HepG2 (cell line): ENCODE results near the gene GOLT1A. TPM values are rescaled to one million over a fixed set of nuclear protein-coding genes. Genes with fewer than 3 reads are reported as not detected.

Experiments used
- CCAR2 ChIP-seq: fragments of 200-400 bp; formaldehyde crosslinking; optimal IDR thresholded peaks from 2 replicates; pipeline ENCODE3; 2018; ENCODE audit warnings: low read depth, mild to moderate bottlenecking, low read length, moderate library complexity
- KDM5A ChIP-seq: fragments of 200-600 bp; sonication (generic); IDR thresholded peaks from 2 replicates; pipeline ENCODE4 v1.7.0; 2018; ENCODE audit warnings: antibody characterized with exemption, mild to moderate bottlenecking, low read length, borderline replicate concordance
- PHF21A ChIP-seq: sonication (generic); formaldehyde crosslinking; IDR thresholded peaks from 2 replicates; pipeline ENCODE4 v1.5.0; 2020; ENCODE audit warnings: mild to moderate bottlenecking, missing genetic modification reagents
- PPARG ChIP-seq: conservative IDR thresholded peaks from 2 replicates; pipeline ENCODE4 v1.6.1; 2016; ENCODE audit warnings: missing biosample characterization, missing genetic modification reagents
- RFX5 ChIP-seq: IDR thresholded peaks from 2 replicates; pipeline ENCODE4 v1.6.1; 2011; ENCODE audit warnings: low read depth, low read length, improper control_type of control experiment
- SMAD1 ChIP-seq: sonication (generic); formaldehyde crosslinking; IDR thresholded peaks from 2 replicates; pipeline ENCODE4 v1.4.0; 2020; ENCODE audit warnings: missing genetic modification reagents, low read depth, mild to moderate bottlenecking, borderline replicate concordance
- TAF1 ChIP-seq: sonication (generic); formaldehyde crosslinking; IDR thresholded peaks from 2 replicates; pipeline ENCODE4 v1.4.0; 2020; ENCODE audit warnings: missing genetic modification reagents
- ZFP82 ChIP-seq: sonication (generic); formaldehyde crosslinking; IDR thresholded peaks from 2 replicates; pipeline ENCODE4 v1.5.1; 2020; ENCODE audit warnings: mild to moderate bottlenecking, missing genetic modification reagents, borderline replicate concordance
- ZNF556 ChIP-seq: sonication (generic); formaldehyde crosslinking; IDR thresholded peaks from 2 replicates; pipeline ENCODE4 v1.4.0; 2020; ENCODE audit warnings: mild to moderate bottlenecking, missing genetic modification reagents, borderline replicate concordance
- ZNF619 ChIP-seq: sonication (generic); formaldehyde crosslinking; IDR thresholded peaks from 2 replicates; pipeline ENCODE4 v1.4.0; 2020; ENCODE audit warnings: mild to moderate bottlenecking, missing genetic modification reagents
- ZNF644 ChIP-seq: IDR thresholded peaks from 2 replicates; pipeline ENCODE4 v1.6.1; 2016; ENCODE audit warnings: low read depth
- polyA plus RNA-seq, 8 experiments: library from polyadenylated mRNA; depleted of rRNA in 3 of 8; stranded (reverse) in 7 of 8; unstranded in 1 of 8; fragments of >200 nt; fragmentation: Illumina TruSeq in 4 of 8; extraction: Trizol in 4 of 8; gene quantifications; 2 replicates each; pipeline versions ENCODE4 v1.2.1 to v1.2.3, GENCODE V29; 2011 to 2016; ENCODE audit warnings: low read depth in 4 of 8, missing spikeins in 1 of 8, mixed read lengths in 1 of 8; ENCODE audit not compliant: insufficient read depth in 1 of 8
- total RNA-seq, 5 experiments: library from RNA; depleted of rRNA; stranded (reverse); fragments of >200 nt; fragmentation: Illumina TruSeq; extraction: Trizol; gene quantifications; 2 replicates each; pipeline ENCODE4 v1.2.3, GENCODE V29; 2016; ENCODE audit warnings: low read depth in 1 of 5
- TF ChIP-seq, protein P1 (sequence below): sonication (generic); formaldehyde crosslinking; IDR thresholded peaks from 2 replicates; pipeline ENCODE4 v1.4.0; 2020; ENCODE audit warnings: missing genetic modification reagents
- TF ChIP-seq, protein P2 (sequence below): sonication (generic); formaldehyde crosslinking; IDR thresholded peaks from 2 replicates; pipeline ENCODE4; 2020; ENCODE audit warnings: missing genetic modification reagents, mild to moderate bottlenecking, borderline replicate concordance
- TF ChIP-seq, protein P3 (sequence below): sonication (generic); formaldehyde crosslinking; IDR thresholded peaks from 2 replicates; pipeline ENCODE4 v1.5.1; 2020; ENCODE audit warnings: mild to moderate bottlenecking, missing genetic modification reagents, moderate library complexity
- TF ChIP-seq, protein P4 (sequence below): sonication (generic); formaldehyde crosslinking; IDR thresholded peaks from 2 replicates; pipeline ENCODE4 v1.9.0; 2022; ENCODE audit warnings: low read depth, missing genetic modification reagents
- TF ChIP-seq, protein P5 (sequence below): sonication (generic); formaldehyde crosslinking; IDR thresholded peaks from 2 replicates; pipeline ENCODE4 v1.8.1; 2022; ENCODE audit warnings: low read depth, mild to moderate bottlenecking, missing genetic modification reagents
- TF ChIP-seq, protein P6 (sequence below): sonication (generic); formaldehyde crosslinking; IDR thresholded peaks from 2 replicates; pipeline ENCODE4 v1.4.0; 2020; ENCODE audit warnings: mild to moderate bottlenecking, missing genetic modification reagents

Gene GOLT1A
- total and polyA plus RNA-seq, 2 of the 13 experiments (the other 11 are each of a cell fraction or from before 2014, with no cell fraction given): 25.8 to 28.0 TPM

DNA sequence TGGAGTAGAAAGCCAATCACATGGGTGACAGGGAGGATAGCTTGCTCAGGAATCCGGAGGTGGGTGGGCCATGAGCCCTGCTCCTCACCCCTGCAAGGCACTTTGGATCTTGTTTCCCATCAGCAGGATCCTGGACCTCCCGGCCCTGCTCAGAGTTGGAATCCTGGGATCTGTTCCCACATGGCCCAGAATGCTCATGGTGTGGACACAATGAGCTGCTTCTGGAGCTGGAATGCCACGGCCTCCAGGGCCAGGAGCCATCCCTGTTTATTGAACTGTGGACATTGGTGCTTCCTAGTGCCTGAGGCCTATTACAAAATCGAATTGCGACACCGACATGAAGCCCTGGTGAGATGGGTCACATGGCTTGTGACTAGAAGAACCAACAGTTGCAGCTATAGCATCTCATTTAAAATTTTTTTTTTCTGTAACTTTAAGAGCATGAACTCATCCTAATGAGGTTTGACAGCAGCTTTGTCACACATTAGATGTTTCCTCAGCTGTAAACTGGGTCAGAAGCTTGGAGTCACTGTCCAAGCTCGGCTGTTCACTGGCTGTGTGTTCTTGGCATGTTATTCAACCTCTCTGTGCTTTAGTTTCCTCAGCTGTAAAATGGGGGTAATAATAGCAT is 40.4 kb upstream of the GOLT1A start (continued):
- TF ChIP-seq SMAD1 (peak; percentile 30; the same call in 1 of the 2 replicates), KDM5A (peak; percentile 32; the same call in 1 of the 2 replicates), TAF1 (CRISPR knock-in tag) (no peak; the same call in 1 of the 2 replicates), ZNF619 (CRISPR knock-in tag) (no peak), RFX5 (no peak), PHF21A (CRISPR knock-in tag) (peak; percentile 96), CCAR2 (no peak), PPARG (CRISPR knock-in tag) (peak; percentile 42), ZNF556 (CRISPR knock-in tag) (peak; percentile 66; the same call in 1 of the 2 replicates), ZNF644 (CRISPR knock-in tag) (peak; percentile 78; the same call in 1 of the 2 replicates), ZFP82 (CRISPR knock-in tag) (peak; percentile 52; the same call in 1 of the 2 replicates)
- TF ChIP-seq, protein P1, sequence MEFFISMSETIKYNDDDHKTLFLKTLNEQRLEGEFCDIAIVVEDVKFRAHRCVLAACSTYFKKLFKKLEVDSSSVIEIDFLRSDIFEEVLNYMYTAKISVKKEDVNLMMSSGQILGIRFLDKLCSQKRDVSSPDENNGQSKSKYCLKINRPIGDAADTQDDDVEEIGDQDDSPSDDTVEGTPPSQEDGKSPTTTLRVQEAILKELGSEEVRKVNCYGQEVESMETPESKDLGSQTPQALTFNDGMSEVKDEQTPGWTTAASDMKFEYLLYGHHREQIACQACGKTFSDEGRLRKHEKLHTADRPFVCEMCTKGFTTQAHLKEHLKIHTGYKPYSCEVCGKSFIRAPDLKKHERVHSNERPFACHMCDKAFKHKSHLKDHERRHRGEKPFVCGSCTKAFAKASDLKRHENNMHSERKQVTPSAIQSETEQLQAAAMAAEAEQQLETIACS (CRISPR knock-in tag): no peak
- TF ChIP-seq, protein P2, sequence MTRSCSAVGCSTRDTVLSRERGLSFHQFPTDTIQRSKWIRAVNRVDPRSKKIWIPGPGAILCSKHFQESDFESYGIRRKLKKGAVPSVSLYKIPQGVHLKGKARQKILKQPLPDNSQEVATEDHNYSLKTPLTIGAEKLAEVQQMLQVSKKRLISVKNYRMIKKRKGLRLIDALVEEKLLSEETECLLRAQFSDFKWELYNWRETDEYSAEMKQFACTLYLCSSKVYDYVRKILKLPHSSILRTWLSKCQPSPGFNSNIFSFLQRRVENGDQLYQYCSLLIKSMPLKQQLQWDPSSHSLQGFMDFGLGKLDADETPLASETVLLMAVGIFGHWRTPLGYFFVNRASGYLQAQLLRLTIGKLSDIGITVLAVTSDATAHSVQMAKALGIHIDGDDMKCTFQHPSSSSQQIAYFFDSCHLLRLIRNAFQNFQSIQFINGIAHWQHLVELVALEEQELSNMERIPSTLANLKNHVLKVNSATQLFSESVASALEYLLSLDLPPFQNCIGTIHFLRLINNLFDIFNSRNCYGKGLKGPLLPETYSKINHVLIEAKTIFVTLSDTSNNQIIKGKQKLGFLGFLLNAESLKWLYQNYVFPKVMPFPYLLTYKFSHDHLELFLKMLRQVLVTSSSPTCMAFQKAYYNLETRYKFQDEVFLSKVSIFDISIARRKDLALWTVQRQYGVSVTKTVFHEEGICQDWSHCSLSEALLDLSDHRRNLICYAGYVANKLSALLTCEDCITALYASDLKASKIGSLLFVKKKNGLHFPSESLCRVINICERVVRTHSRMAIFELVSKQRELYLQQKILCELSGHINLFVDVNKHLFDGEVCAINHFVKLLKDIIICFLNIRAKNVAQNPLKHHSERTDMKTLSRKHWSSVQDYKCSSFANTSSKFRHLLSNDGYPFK (CRISPR knock-in tag): peak; percentile 75; the same call in 1 of the 2 replicates
- TF ChIP-seq, protein P3, sequence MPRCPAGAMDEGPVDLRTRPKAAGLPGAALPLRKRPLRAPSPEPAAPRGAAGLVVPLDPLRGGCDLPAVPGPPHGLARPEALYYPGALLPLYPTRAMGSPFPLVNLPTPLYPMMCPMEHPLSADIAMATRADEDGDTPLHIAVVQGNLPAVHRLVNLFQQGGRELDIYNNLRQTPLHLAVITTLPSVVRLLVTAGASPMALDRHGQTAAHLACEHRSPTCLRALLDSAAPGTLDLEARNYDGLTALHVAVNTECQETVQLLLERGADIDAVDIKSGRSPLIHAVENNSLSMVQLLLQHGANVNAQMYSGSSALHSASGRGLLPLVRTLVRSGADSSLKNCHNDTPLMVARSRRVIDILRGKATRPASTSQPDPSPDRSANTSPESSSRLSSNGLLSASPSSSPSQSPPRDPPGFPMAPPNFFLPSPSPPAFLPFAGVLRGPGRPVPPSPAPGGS (CRISPR knock-in tag): no peak
- TF ChIP-seq, protein P4, sequence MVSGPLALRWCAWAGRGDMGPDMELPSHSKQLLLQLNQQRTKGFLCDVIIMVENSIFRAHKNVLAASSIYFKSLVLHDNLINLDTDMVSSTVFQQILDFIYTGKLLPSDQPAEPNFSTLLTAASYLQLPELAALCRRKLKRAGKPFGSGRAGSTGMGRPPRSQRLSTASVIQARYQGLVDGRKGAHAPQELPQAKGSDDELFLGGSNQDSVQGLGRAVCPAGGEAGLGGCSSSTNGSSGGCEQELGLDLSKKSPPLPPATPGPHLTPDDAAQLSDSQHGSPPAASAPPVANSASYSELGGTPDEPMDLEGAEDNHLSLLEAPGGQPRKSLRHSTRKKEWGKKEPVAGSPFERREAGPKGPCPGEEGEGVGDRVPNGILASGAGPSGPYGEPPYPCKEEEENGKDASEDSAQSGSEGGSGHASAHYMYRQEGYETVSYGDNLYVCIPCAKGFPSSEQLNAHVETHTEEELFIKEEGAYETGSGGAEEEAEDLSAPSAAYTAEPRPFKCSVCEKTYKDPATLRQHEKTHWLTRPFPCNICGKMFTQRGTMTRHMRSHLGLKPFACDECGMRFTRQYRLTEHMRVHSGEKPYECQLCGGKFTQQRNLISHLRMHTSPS (CRISPR knock-in tag): 0 out of 2 replicates have a peak, but pooled peaks have one; percentile 67
- TF ChIP-seq, protein P5, sequence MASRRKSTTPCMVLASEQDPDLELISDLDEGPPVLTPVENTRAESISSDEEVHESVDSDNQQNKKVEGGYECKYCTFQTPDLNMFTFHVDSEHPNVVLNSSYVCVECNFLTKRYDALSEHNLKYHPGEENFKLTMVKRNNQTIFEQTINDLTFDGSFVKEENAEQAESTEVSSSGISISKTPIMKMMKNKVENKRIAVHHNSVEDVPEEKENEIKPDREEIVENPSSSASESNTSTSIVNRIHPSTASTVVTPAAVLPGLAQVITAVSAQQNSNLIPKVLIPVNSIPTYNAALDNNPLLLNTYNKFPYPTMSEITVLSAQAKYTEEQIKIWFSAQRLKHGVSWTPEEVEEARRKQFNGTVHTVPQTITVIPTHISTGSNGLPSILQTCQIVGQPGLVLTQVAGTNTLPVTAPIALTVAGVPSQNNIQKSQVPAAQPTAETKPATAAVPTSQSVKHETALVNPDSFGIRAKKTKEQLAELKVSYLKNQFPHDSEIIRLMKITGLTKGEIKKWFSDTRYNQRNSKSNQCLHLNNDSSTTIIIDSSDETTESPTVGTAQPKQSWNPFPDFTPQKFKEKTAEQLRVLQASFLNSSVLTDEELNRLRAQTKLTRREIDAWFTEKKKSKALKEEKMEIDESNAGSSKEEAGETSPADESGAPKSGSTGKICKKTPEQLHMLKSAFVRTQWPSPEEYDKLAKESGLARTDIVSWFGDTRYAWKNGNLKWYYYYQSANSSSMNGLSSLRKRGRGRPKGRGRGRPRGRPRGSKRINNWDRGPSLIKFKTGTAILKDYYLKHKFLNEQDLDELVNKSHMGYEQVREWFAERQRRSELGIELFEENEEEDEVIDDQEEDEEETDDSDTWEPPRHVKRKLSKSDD (CRISPR knock-in tag): peak; percentile 63; the same call in 1 of the 2 replicates
- TF ChIP-seq, protein P6, sequence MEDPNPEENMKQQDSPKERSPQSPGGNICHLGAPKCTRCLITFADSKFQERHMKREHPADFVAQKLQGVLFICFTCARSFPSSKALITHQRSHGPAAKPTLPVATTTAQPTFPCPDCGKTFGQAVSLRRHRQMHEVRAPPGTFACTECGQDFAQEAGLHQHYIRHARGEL: no peak
